CD14-positive monocyte (primary cell): ENCODE data around the gene RASL10B. TPM values are rescaled to one million over a fixed set of nuclear protein-coding genes. Genes with fewer than 3 reads are reported as not detected.

Source experiments
- DNase-seq, 3 donors: peaks; one replicate each; pipeline ENCODE4 v3.0.0-alpha.2; 2011 to 2022
- H2AFZ ChIP-seq: 2 replicates; pipeline ENCODE4 v1.6.0; 2012; ENCODE audit warnings: mild to moderate bottlenecking, low read depth, low read length, inconsistent platforms; ENCODE audit not compliant: insufficient read depth, poor library complexity, severe bottlenecking
- H3K27ac ChIP-seq, 2 donors: 1 replicate in 1 of 2; 2 replicates in 1 of 2; pipeline ENCODE4 v1.5.1; 2012 to 2013; ENCODE audit warnings: low read length in 2 of 2, control low read depth in 1 of 2, inconsistent platforms in 1 of 2, low read depth in 1 of 2, mild to moderate bottlenecking in 1 of 2
- H3K27me3 ChIP-seq, 2 donors: one replicate each; pipeline versions ENCODE4 v1.6.0 to v1.6.1; 2011 to 2013; ENCODE audit warnings: low read length in 2 of 2; ENCODE audit not compliant: control insufficient read depth in 2 of 2, insufficient read depth in 2 of 2
- H3K36me3 ChIP-seq, 2 donors: replicated peaks in 1 of 2; 1 replicate in 1 of 2; 2 replicates in 1 of 2; pipeline versions ENCODE4 v1.5.1 to v1.6.1; 2012 to 2013; ENCODE audit warnings: low read length in 2 of 2, control low read depth in 1 of 2, inconsistent platforms in 1 of 2, mild to moderate bottlenecking in 1 of 2; ENCODE audit not compliant: insufficient read depth in 2 of 2, control insufficient read depth in 1 of 2
- H3K4me1 ChIP-seq, 2 donors: 1 replicate in 1 of 2; 2 replicates in 1 of 2; pipeline versions ENCODE4 v1.5.1 to v1.6.1; 2012 to 2013; ENCODE audit warnings: low read length in 2 of 2, control low read depth in 1 of 2, inconsistent platforms in 1 of 2, mild to moderate bottlenecking in 1 of 2, moderate library complexity in 1 of 2; ENCODE audit not compliant: insufficient read depth in 2 of 2, control insufficient read depth in 1 of 2
- H3K4me2 ChIP-seq: replicated peaks from 2 replicates; pipeline ENCODE3; 2012; ENCODE audit warnings: low read length, moderate library complexity, mild to moderate bottlenecking; ENCODE audit not compliant: poor library complexity, severe bottlenecking; ENCODE audit errors: extremely low read depth
- H3K4me3 ChIP-seq, 3 experiments: fragments of 200-600 bp in 1 of 3; sonication (generic) in 1 of 3; replicated peaks in 1 of 3; 1 replicate in 2 of 3; 2 replicates in 1 of 3; pipeline ENCODE4 v1.5.1; 2011 to 2013; ENCODE audit warnings: low read length in 3 of 3, mild to moderate bottlenecking in 3 of 3, control low read depth in 2 of 3, low read depth in 2 of 3, inconsistent platforms in 1 of 3, moderate library complexity in 1 of 3
- H3K79me2 ChIP-seq: 2 replicates; pipeline ENCODE4 v1.6.0; 2012; ENCODE audit warnings: mild to moderate bottlenecking, control low read depth, inconsistent platforms, low read length, moderate library complexity; ENCODE audit not compliant: insufficient read depth
- H3K9ac ChIP-seq: 2 replicates; pipeline ENCODE4 v1.6.0; 2017; ENCODE audit warnings: low read length, mild to moderate bottlenecking; ENCODE audit not compliant: insufficient read depth, poor library complexity, severe bottlenecking
- H3K9me3 ChIP-seq, 2 donors: replicated peaks in 1 of 2; 1 replicate in 1 of 2; 2 replicates in 1 of 2; pipeline versions ENCODE4 v1.5.1 to v1.6.1; 2012 to 2013; ENCODE audit warnings: low read length in 2 of 2, control low read depth in 1 of 2; ENCODE audit not compliant: control insufficient read depth in 1 of 2, insufficient read depth in 1 of 2
- H4K20me1 ChIP-seq: 2 replicates; pipeline ENCODE4 v1.6.0; 2012; ENCODE audit warnings: mild to moderate bottlenecking, low read length, control low read depth, moderate library complexity; ENCODE audit not compliant: insufficient read depth
- H3K27ac Mint-ChIP-seq, 7 donors: one replicate each; pipeline ENCODE4 v1.8.0; 2020; ENCODE audit warnings: mild to moderate bottlenecking in 7 of 7, mixed read lengths in 7 of 7, moderate library complexity in 6 of 7, inconsistent platforms in 2 of 7
- H3K27me3 Mint-ChIP-seq, 3 donors: one replicate each; pipeline ENCODE4 v1.8.0; 2021 to 2022; ENCODE audit warnings: low read depth in 3 of 3, mild to moderate bottlenecking in 3 of 3, mixed read lengths in 3 of 3, moderate library complexity in 3 of 3, inconsistent platforms in 1 of 3
- H3K36me3 Mint-ChIP-seq, 2 donors: one replicate each; pipeline ENCODE4 v1.8.0; 2020; ENCODE audit warnings: mixed read lengths in 2 of 2, inconsistent platforms in 1 of 2, mild to moderate bottlenecking in 1 of 2
- H3K4me1 Mint-ChIP-seq: one replicate; pipeline ENCODE4 v1.8.0; 2020; ENCODE audit warnings: mild to moderate bottlenecking, mixed read lengths
- H3K4me3 Mint-ChIP-seq, 2 donors: one replicate each; pipeline ENCODE4 v1.8.0; 2020; ENCODE audit warnings: mild to moderate bottlenecking in 2 of 2, mixed read lengths in 2 of 2, moderate library complexity in 1 of 2
- H3K9me3 Mint-ChIP-seq, 7 donors: one replicate each; pipeline ENCODE4 v1.8.0; 2020 to 2022; ENCODE audit warnings: mixed read lengths in 7 of 7, mild to moderate bottlenecking in 6 of 7, moderate library complexity in 6 of 7, inconsistent platforms in 2 of 7
- CTCF ChIP-seq: fragments of 200-600 bp; IDR thresholded peaks from one replicate; pipeline ENCODE4 v1.8.0; 2022; ENCODE audit warnings: antibody characterized with exemption, mild to moderate bottlenecking
- WGBS: methylation state at CpG from one replicate; pipeline ENCODE4 v1.1.5; 2013; ENCODE audit warnings: missing lambda C conversion rate; ENCODE audit not compliant: insufficient coverage; 5-methylcytosine and 5-hydroxymethylcytosine counted together
- intact Hi-C, 2 donors: fragments of 100-400 bp; cut with micrococcal nuclease; formaldehyde crosslinking; loops; one replicate each; pipeline versions ENCODE4 v1.15.0 to v1.15.1; 2023
- polyA plus RNA-seq, 3 donors: library from polyadenylated mRNA; depleted of rRNA in 1 of 3; unstranded in 2 of 3; stranded (reverse) in 1 of 3; fragments of 300-500 nt in 2 of 3; fragments of >200 nt in 1 of 3; fragmentation: Illumina TruSeq in 2 of 3; gene quantifications; 1 replicate in 2 of 3; 2 replicates in 1 of 3; pipeline ENCODE4 v1.2.3, GENCODE V29; 2012 to 2021

Gene RASL10B
- polyA plus RNA-seq, 3 donors, result not detected

DNA sequence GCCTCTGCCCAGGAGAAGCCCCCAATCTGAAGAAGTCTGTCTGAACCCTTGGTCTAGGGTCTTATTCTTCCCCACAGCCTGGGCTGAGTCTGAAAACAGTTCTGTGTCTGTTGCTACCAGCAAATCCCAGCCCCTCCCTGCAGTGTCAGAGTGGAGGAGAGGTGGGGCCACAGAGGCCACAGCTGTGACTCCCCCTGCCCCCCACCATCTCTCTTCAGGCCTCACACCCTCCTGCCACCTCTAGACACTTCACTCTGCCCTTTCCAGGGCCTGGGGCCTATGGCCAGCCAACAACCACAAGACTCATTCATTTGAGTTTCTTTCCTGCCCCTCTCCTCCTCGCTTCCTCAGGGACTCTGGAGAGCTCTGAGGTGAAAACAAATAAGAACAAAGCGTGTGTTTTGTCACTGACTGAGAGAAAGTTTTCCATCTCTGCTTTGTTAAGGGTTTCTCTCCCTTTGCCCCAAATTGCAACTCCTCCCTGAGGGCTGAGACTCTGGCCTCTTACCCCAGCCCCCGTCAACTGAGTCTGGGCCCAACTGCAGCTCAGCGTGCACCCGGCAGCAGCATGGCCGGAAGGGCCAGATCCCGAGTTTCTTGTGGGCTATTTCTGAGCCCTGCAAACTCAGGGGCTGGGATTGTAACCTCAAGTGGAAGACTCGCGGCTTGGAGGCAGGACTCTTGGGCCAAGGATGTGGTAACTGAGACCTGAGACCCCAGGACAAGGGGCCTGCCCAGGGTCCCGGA is 42.4 kb downstream of the RASL10B start:
- 83% methylated on average over 8 of the region's 10 CpGs for WGBS
- peak overlapping the region in 1 of 2 donors; percentile 18 for H3K4me3 Mint-ChIP-seq
- no peaks in the 10 kb centered on the region for H3K36me3 Mint-ChIP-seq

DNA sequence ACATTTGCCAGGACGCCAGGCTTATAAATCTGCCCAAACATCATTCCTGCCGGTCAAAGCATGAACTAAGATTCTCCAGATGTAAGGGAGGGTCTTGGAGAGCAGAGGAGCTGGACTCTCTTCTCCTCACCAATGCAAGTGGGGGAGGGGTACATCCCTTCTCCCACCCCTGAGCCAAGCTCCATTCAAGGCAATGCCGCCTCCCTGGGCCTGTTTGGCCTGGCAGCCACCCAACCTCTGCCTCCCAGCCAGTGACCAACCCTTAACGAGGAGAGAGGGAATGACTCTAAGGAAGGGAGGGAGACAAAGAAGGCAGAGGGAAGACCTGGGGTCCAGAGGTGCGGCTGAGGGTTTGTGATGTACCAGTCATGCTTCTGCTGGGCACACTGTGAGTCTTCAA is 43.1 kb downstream of the RASL10B start:
- no peak overlapping the region for H3K27ac Mint-ChIP-seq
- no peak overlapping the region for H3K9ac ChIP-seq
- H2AFZ ChIP-seq, result no peak overlapping the region

More for the DNA sequence above, 42.4 kb downstream of the RASL10B start:
- TF ChIP-seq CTCF, result no peak
- H3K4me1 ChIP-seq, result peaks cover 17% of the 10 kb centered on the region in 2 donors
- no peaks in the 10 kb centered on the region for H3K79me2 ChIP-seq
- H3K4me2 ChIP-seq, result no peak overlapping the region
- Mint-ChIP-seq H3K27ac (no peak overlapping the region), H3K27me3 (peaks cover 10 to 26% (median 11%) of the 10 kb centered on the region in 3 donors), H3K4me1 (peaks cover 22% of the 10 kb centered on the region), H3K9me3 (peaks cover 0 to 6% (median 0%) of the 10 kb centered on the region in 7 donors)
- intact Hi-C loops, result no loop called here
- H3K4me3 ChIP-seq, result no peak overlapping the region
- no peaks in the 10 kb centered on the region for H3K9me3 ChIP-seq
- DNase-seq, result no peak
- no peaks in the 10 kb centered on the region for H3K36me3 ChIP-seq
- H2AFZ ChIP-seq, result no peak overlapping the region
- H3K9ac ChIP-seq, result no peak overlapping the region
- H3K27ac ChIP-seq, result no peak overlapping the region
- H3K27me3 ChIP-seq, result peaks cover 0 to 4% of the 10 kb centered on the region in 2 donors
- H4K20me1 ChIP-seq, result no peaks in the 10 kb centered on the region

More for the DNA sequence above, 43.1 kb downstream of the RASL10B start:
- H3K27me3 ChIP-seq, result peaks cover 0 to 4% of the 10 kb centered on the region in 2 donors
- TF ChIP-seq CTCF, result no peak
- no peaks in the 10 kb centered on the region for H3K79me2 ChIP-seq
- intact Hi-C loops, result no loop called here
- no peak overlapping the region for H3K4me2 ChIP-seq
- no peak overlapping the region for H3K4me3 Mint-ChIP-seq
- H3K4me1 Mint-ChIP-seq, result peaks cover 22% of the 10 kb centered on the region
- no peaks in the 10 kb centered on the region for H3K9me3 ChIP-seq
- no CpG with 5 or more reads among the region's 5 CpGs for WGBS
- no peak overlapping the region for H3K27ac ChIP-seq
- H3K36me3 ChIP-seq, result no peaks in the 10 kb centered on the region
- no peak for DNase-seq
- peaks cover 0 to 6% (median 0%) of the 10 kb centered on the region in 7 donors for H3K9me3 Mint-ChIP-seq
- peaks cover 11 to 27% (median 11%) of the 10 kb centered on the region in 3 donors for H3K27me3 Mint-ChIP-seq
- no peak overlapping the region for H3K4me3 ChIP-seq
- H3K4me1 ChIP-seq, result peaks cover 17% of the 10 kb centered on the region in 2 donors
- no peaks in the 10 kb centered on the region for H3K36me3 Mint-ChIP-seq
- H4K20me1 ChIP-seq, result no peaks in the 10 kb centered on the region
